Neutrophil (primary cell): ENCODE data around the gene PNMA8A.

Source experiments
- H3K27ac ChIP-seq: fragments of 200-600 bp; sonication (generic); 2 replicates; pipeline ENCODE4 v1.5.1; 2016; ENCODE audit warnings: mild to moderate bottlenecking, moderate library complexity
- H3K27me3 ChIP-seq: fragments of 200-600 bp; sonication (generic); 2 replicates; pipeline ENCODE4 v1.6.0; 2016; ENCODE audit warnings: mild to moderate bottlenecking
- H3K36me3 ChIP-seq: fragments of 200-600 bp; sonication (generic); 2 replicates; pipeline ENCODE4 v1.5.1; 2017
- H3K4me1 ChIP-seq, 2 experiments: fragments of 200-600 bp in 1 of 2; sonication (generic) in 1 of 2; 1 replicate in 1 of 2; 2 replicates in 1 of 2; pipeline versions ENCODE4 v1.5.1 to v1.6.1; 2013 to 2016; ENCODE audit warnings: low read depth in 1 of 2, low read length in 1 of 2, mild to moderate bottlenecking in 1 of 2, moderate library complexity in 1 of 2; ENCODE audit not compliant: control insufficient read depth in 1 of 2, insufficient read depth in 1 of 2
- H3K4me3 ChIP-seq, 2 experiments: fragments of 200-600 bp in 1 of 2; sonication (generic) in 1 of 2; 1 replicate in 1 of 2; 2 replicates in 1 of 2; pipeline ENCODE4 v1.5.1; 2013 to 2016; ENCODE audit warnings: low read depth in 1 of 2, low read length in 1 of 2, mild to moderate bottlenecking in 1 of 2, moderate library complexity in 1 of 2
- H3K9me3 ChIP-seq: fragments of 200-600 bp; sonication (generic); 2 replicates; pipeline ENCODE4 v1.5.1; 2016
- TF ChIP-seq, protein P1 (sequence below): fragments of 200-600 bp; sonication (generic); IDR thresholded peaks from 2 replicates; pipeline ENCODE4 v1.5.1; 2016; ENCODE audit warnings: antibody characterized with exemption

Gene PNMA8A

DNA sequence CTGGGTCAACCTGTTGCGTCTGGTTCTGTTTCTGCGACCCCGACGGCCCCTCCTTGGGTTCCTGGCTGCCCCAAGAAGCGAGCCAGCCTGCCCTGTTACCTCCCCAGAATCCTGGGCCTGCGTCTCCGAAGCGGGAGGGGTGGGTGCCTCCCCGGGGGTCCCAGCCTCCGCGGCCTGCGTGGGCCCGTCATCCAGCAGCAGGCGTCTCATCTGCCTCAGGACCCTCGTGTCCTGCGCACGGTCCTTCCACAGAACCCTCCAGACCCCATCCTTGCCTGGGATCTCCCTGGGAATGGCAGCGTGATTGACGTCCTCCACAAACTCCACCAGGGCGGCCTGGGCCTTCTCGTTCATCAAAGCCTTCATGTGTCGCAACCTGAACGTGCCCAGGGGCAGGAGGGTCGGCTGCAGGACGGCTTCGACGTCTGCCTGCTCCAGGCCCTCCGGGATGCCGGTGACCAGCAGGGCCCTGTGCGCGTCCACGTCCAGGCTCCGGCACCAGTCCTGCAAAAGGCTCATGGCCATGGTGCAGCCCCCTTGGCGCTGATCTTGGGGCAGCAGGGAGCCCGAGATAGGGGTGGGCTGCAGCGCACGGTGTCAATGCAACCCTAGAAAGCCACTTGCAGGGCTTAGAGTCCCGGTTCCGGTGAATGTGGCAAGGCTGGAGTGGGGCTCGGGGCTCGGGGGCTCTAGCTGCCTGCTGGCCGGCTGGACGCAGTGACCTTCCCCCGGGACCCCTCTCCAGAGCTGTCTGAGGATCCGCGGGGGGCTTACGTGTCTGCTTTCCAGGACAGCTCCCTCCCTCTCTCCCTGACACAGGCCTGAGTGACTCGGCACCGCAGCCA, 23.8 kb upstream of the PNMA8A start:
- Histone ChIP-seq H3K27me3 (peaks cover 93% of the 10 kb centered on the region), H3K4me3 (no peak overlapping the region), H3K4me1 (peaks cover 0 to under 1% of the 10 kb centered on the region in 2 experiments), H3K9me3 (no peaks in the 10 kb centered on the region), H3K36me3 (no peaks in the 10 kb centered on the region), H3K27ac (no peak overlapping the region)
- TF ChIP-seq, protein P1, sequence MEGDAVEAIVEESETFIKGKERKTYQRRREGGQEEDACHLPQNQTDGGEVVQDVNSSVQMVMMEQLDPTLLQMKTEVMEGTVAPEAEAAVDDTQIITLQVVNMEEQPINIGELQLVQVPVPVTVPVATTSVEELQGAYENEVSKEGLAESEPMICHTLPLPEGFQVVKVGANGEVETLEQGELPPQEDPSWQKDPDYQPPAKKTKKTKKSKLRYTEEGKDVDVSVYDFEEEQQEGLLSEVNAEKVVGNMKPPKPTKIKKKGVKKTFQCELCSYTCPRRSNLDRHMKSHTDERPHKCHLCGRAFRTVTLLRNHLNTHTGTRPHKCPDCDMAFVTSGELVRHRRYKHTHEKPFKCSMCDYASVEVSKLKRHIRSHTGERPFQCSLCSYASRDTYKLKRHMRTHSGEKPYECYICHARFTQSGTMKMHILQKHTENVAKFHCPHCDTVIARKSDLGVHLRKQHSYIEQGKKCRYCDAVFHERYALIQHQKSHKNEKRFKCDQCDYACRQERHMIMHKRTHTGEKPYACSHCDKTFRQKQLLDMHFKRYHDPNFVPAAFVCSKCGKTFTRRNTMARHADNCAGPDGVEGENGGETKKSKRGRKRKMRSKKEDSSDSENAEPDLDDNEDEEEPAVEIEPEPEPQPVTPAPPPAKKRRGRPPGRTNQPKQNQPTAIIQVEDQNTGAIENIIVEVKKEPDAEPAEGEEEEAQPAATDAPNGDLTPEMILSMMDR: no peak

DNA sequence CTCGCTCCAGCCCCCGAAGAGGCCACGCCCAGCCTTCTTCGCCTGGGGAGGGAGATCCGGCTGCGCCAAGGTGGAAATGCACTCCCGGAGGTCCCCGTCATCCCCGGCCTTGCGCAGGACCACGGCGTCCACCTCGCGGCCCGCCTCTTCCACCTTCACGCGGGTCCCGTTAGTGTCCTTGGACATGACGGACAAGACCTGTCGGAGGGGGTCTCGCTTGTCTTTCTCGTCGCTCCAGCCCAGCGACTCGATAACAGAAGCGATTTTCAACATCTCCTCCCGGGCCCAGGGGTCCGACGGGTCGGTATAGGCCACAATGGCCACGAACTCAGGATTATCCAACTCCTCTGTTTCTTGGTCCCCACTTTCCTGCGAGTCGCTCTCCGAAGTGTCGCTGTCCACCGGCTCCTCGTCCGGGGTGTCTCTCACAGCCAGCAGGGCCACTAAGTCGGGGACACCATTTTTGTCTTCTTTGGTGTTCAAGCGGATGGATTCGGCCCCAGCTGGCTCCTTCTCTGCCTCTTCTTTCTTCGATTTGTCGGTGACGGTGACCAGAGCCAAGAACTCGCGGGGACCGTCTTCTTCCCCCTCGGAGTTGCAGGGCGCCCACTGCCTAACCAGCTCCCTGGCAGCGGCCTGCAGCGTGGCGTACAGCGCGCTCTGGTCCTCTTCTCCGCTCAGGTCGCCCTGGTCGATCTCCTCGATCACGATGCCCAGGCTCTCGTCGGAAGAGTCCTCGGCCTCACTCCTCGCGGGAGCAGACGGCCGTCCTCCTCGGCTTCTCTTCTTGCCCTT, 23.0 kb upstream of the PNMA8A start:
- H3K9me3 ChIP-seq: no peaks in the 10 kb centered on the region
- H3K36me3 ChIP-seq: no peaks in the 10 kb centered on the region
- H3K27me3 ChIP-seq: peaks cover 93% of the 10 kb centered on the region
- no peak overlapping the region for H3K4me3 ChIP-seq
- TF ChIP-seq, protein P1: no peak
- H3K4me1 ChIP-seq: peaks cover 3 to 4% of the 10 kb centered on the region in 2 experiments
- no peak overlapping the region for H3K27ac ChIP-seq

DNA sequence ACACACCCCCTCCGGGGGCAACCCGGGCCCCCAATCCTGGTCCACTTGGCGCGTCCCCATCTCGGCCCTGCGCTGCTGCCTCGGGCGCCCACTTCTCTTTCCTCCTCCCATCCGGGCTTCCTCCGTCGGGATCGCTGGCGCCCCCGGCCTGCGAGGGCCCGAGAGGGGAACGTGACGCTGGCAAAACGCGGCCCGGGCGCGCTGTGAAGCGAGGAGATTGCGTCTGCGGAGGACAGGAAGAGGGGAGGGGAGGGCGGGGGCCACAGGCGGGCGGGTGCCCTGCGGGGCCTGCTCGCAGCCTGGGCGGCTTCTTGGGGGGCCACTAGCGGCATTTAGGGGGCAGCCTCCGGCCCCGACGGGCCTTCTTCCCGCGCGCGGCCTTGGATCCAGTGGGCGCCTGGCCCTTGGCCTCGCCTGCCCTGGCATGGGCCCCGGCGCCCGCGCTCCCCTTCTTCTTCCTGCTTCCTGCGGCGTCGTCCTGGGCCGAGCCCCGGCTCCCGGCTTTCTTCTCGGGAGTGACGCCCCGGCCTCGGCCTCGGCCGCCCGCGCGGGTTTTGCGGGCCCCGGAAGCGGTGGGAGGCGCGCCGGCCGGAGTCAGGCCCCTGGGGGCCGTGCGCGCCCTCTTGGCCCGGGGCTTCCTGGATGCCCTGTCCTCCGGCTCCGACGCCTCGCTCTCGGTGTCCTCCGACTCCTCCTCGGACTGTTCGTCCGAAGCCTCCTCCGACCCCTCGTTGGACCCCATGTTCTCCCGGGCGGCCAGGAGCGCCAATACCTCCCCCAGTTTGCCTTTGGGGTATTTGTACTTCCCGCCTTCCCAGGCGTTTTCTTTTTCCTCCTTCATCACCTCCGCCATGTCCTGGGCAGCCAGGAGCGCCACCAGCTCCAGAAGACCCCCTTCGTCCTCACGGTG, 22.1 kb upstream of the PNMA8A start:
- Histone ChIP-seq H3K4me1 (peaks cover 3 to 4% of the 10 kb centered on the region in 2 experiments), H3K36me3 (no peaks in the 10 kb centered on the region), H3K4me3 (no peak overlapping the region), H3K27ac (no peak overlapping the region), H3K27me3 (peaks cover 97% of the 10 kb centered on the region), H3K9me3 (no peaks in the 10 kb centered on the region)
- TF ChIP-seq, protein P1: no peak

DNA sequence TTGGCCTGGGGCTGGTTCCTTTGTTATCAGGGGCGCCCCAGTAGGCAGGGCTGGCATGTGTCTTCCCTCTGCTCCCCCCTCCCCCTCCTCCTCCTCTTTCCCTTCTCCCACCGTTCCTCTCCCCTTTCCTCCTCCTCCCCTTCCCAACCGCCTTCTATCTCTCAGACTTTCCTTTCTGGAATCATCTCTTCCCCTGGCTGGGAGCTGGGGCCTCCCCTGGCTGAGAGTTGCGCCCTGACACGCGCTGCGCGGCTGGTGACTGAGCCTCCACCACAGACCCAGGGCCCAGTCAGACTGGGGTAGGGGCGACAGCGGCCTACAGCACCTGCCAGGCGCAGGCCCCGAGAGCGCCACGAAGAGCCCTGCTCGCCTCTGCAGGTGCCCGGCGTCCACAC, 21.5 kb upstream of the PNMA8A start:
- no peak overlapping the region for H3K27ac ChIP-seq
- no peaks in the 10 kb centered on the region for H3K36me3 ChIP-seq
- peaks cover 100% of the 10 kb centered on the region for H3K27me3 ChIP-seq
- H3K9me3 ChIP-seq: no peaks in the 10 kb centered on the region
- TF ChIP-seq, protein P1: no peak
- H3K4me1 ChIP-seq: peaks cover 3 to 4% of the 10 kb centered on the region in 2 experiments
- no peak overlapping the region for H3K4me3 ChIP-seq
